Frontal cortex (tissue), 4 donors: ENCODE data around the gene GLIS1. TPM values are rescaled to one million over a fixed set of nuclear protein-coding genes. Genes with fewer than 3 reads are reported as not detected.
A peak's percentile ranks its signal among the peaks of the same experiment; 100 is the strongest.

Source experiments
- DNase-seq, 2 donors: peaks; one replicate each; pipeline ENCODE4 v3.0.0; 2012; ENCODE audit warnings: low spot score in 2 of 2
- FAIRE-seq: peaks from 2 replicates; lab custom pipeline; 2012; peaks lifted over from hg19 to GRCh38; lab: Jason Lieb, UNC
- total RNA-seq: library from RNA; depleted of rRNA; stranded (reverse); fragments of >200 nt; gene quantifications from one replicate; pipeline ENCODE4 v1.2.3, GENCODE V29; 2014
- donor health status: control.
- donor health status: control.
- donor health status: control.

GLIS1 gene
- total RNA-seq, 1 donor from 2014 or later, result not detected

DNA sequence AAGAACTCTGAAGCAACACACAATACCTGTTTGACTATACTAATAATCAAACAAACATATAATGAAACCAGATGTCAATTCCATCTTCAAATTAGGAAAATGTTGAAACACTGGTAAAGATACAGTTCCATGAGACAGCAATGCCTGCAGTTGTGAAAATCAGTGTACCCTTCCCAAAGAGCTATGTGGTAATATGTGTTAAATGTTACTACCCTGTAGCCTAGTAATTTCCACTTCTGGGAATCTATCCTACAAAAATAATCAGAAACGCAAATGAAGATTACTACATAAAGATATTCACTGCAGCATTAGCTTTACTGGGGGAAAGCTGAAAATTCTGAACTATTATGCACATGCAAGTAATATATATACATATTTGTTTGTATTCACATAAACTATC is 16.9 kb downstream of the GLIS1 start:
- no peak for FAIRE-seq
- DNase-seq, result no peak

DNA sequence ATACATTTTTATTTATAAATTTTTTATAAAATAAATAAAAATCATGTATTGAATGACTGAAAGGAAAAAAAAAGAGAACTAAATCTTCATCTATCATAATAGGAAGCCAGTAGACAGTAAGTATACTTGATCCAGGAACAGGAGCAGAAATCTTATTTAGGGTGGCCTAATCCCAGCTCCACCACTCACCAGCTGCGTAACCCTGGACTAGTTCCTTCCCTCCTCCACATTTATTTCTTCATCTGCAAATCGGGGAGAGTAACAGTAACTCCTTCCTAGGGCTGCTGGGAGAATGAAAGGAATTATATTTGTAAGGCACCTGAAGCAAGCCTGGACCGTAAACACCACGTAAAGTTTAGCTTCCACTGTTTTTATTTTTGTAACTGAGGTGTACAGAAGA is 17.9 kb downstream of the GLIS1 start:
- FAIRE-seq (peak; percentile 42), DNase-seq (no peak)

GRCh38 chr1:53719469-53719868 is 19.5 kb downstream of the GLIS1 start:
- DNase-seq (no peak), FAIRE-seq (no peak)

- DNase-seq, result no peak
- no peak for FAIRE-seq
These were observed 20.5 kb downstream of the GLIS1 start for GRCh38 chr1:53718443-53718842.

- FAIRE-seq (no peak), DNase-seq (no peak)
These were observed 21.7 kb downstream of the GLIS1 start for GRCh38 chr1:53717025-53717804.

- DNase-seq (no peak), FAIRE-seq (no peak)
These were observed 22.8 kb downstream of the GLIS1 start for GRCh38 chr1:53716150-53716549.

DNA sequence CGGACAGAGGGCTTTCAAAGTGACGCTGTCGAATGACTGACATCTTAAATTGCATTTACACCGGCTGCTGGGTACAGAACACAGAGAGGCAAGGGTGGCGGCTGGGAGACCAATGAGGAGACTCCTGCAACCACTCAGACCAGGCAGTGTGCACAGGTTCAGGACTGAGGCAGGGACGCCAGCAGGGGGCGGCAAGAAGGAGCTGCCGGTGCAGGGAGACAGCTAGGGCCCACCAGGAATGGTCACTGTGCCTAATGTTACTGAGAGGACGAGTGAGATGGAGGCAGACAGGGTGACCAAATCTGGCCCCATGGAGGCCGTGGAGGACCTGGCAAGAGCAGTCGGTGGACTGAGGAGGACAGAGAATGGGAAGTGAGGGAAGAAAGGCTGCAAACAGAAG is 23.5 kb downstream of the GLIS1 start:
- no peak for FAIRE-seq
- no peak for DNase-seq

DNA sequence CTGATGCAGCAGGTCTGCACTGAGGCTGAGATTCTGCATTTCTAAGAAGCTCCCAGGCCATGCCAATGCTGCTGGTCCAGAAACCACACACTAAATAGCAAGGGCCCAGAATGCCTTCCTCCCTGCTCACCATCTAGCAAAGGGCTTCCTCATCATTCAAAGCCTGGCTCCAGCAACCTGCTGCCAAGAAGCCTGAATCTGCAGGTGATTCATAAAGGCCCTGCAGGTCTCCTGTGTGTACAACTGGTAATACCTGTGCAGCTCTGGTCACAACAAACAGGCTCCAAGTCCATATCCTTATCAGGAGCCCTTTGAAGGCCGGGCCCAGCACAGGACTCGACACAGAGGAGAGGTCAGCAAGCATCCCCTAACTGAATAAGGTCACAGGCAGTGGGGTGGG is 26.7 kb downstream of the GLIS1 start:
- FAIRE-seq (no peak), DNase-seq (no peak)

DNA sequence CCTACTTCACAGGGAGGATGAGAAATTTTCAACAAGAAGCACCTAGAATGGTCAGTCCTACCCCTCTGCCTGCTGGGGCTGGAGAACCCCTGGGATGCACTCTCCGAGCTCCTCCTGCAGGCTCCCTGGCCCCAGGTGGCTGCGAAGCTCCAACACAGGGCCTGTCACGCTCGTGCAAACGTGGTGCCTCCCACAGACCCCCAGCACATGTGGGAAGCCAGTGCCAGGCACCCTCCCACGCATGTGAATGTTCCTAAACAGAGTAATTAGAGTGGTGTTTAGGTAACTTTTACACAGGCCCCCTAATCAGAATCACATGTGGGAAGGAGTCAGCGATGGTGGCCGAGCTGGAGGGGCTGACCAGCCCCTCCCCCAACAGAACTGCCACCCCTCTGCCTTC is 28.4 kb downstream of the GLIS1 start:
- FAIRE-seq (no peak), DNase-seq (no peak)

DNA sequence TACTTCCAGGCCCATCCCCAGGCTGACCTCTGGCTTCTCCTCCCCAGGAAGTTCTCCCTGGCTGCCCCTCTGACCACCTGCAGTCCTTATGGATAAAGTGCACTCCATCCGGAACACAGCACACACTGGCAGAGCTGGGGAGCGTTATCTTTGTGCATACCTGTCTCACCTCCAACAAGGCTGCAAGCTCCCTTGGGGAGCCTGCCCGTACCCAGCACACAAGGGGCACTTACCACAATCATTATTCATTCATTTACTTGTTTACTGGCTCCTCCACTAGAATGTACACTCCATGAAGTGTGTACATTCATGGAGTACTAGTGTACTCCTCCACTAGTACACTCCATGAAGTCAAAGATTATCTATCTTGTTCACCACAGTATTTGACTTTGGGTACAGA is 30.3 kb downstream of the GLIS1 start:
- DNase-seq (no peak), FAIRE-seq (no peak)

GRCh38 chr1:53706356-53706755 is 32.6 kb downstream of the GLIS1 start:
- FAIRE-seq (no peak), DNase-seq (no peak)

- DNase-seq, result no peak
- FAIRE-seq, result no peak
These were observed 33.4 kb downstream of the GLIS1 start for GRCh38 chr1:53705446-53706096.

GRCh38 chr1:53704804-53705445 is 34.0 kb downstream of the GLIS1 start:
- no peak for DNase-seq
- FAIRE-seq, result no peak

DNA sequence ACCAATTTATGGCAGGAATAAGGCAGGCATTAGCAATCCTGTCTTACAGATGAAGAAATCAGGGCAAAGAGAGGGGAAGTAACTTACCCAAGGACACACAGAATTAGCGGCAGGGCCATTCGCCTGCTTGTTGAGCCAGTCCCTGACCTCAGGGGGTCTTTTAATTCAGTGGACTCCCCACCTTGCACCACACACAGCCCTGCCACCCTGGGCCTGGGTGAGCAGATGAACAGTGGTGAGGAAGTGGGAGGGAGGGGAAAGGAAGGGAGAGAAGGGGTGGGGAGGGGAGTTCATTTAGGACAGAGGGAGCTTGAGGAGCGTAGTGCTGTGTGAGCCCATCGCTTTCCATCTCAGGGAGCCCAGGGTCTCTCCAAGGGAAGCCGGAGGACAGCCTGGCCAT is 34.7 kb downstream of the GLIS1 start:
- no peak for DNase-seq
- FAIRE-seq, result no peak

- FAIRE-seq (no peak), DNase-seq (no peak)
These were observed 35.8 kb downstream of the GLIS1 start for GRCh38 chr1:53703174-53703573.

DNA sequence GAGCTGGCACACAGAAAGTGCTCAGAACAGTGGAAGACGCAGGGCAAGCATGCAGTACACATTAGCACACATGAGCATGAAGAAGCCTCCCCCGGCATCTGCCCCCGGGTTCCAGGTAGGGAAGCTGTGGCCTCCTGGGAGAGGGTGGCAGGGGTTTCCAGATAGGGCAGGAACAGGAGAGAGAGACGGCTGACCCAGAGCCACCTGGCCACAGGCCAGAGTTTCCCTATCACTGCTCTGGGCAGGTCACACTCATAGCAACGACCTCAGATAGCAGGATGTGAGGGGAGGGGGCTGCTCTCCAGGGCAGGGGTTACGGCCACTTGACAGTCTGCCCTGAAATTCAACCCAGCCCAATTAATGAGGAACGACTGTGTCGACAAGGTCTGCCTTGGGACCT is 36.6 kb downstream of the GLIS1 start:
- FAIRE-seq (no peak), DNase-seq (no peak)

GRCh38 chr1:53700776-53701175 is 38.2 kb downstream of the GLIS1 start:
- FAIRE-seq (no peak), DNase-seq (no peak)

GRCh38 chr1:53699981-53700380 is 39.0 kb downstream of the GLIS1 start:
- FAIRE-seq (no peak), DNase-seq (no peak)

DNA sequence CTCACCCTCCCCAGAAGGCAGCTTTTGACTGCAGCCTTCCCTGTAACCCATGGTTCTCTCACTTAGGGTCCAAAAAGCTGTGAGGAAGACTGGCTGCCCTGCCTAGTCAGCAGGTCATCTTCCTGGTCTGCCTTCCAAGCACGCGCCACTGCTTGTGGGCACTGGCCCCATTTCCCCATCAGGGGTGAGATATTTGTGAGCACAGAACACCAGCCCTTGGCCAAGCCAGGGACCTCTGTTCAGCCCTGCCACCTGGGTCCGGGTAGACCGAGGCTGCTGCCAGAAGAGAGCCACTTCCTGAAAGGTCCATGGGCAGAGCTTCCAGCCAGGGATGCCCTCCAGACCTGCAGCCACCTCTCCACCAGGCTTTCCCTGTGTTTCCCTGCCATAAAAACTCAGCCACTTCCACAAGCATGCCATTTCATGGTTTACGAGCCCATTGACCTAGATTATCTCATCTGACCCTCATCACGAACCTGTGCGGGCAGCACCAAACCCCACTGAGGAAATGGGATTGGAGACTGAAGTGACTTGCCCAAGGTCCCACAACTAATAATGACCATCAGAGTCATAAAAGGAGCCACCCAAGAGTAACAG is 40.5 kb downstream of the GLIS1 start:
- FAIRE-seq (no peak), DNase-seq (no peak)

DNA sequence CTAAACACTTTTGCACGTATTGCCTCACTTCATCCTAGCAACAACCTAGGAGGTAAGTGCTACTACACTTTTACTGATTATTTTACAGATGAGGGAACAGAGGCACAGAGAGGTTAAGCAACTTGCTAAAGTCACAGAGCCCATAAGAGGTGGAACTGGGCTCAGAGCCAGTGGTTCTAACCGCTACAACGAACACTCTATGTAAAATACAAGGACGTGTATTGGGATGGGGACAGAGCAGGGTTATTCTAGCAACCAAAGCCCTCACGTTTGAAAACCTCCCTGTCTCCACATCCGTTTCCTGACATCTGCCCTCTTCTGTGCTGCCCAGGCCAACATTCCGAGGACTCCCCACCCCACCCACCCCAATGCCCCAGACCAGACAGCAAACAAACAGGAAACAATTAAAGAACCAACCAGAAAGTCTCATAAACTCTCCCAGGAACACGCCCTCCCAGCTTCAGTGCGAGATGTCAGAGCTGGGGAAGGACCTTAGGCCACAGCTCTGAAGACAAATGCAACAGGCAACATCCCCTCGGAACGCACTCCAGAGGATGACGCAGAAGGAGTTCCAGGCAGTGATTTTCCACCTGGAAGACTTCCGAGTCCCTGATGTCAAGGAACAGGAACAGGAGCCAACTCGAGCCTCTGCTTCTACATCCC is 41.1 kb downstream of the GLIS1 start:
- no peak for DNase-seq

More for the DNA sequence above, 41.1 kb downstream of the GLIS1 start:
- FAIRE-seq, result no peak
